ENCODE measurements around the gene JAKMIP2. TPM values are rescaled to one million over a fixed set of nuclear protein-coding genes. Genes with fewer than 3 reads are reported as not detected.

Gene JAKMIP2
- total RNA-seq, 1 experiment from 2014 or later = 10.9 TPM

DNA sequence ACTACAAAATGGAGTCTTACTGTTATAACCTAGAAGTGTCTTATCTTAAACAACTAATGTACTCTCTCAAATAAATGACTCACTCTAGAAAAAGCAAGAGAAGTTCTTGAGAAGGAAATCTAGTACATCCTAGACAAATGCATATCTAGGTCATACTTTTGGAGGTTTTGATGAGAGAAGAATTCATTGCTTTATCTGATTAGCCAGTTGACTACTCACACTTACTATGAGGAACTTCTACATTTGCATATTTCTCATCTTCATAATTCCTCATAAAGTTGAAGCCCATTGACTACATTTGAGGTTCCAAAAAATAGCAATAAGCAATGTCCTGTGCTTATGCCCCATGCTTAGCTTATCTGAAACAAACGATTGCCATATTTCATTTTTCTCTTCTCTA is 2.8 kb downstream of the JAKMIP2 start (continued):
- TF ChIP-seq, protein P1, sequence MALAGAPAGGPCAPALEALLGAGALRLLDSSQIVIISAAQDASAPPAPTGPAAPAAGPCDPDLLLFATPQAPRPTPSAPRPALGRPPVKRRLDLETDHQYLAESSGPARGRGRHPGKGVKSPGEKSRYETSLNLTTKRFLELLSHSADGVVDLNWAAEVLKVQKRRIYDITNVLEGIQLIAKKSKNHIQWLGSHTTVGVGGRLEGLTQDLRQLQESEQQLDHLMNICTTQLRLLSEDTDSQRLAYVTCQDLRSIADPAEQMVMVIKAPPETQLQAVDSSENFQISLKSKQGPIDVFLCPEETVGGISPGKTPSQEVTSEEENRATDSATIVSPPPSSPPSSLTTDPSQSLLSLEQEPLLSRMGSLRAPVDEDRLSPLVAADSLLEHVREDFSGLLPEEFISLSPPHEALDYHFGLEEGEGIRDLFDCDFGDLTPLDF (CRISPR knock-in tag; IDR thresholded peaks at IDR 0.05) = no peak
- TF ChIP-seq TCF7 (CRISPR knock-in tag; IDR thresholded peaks at IDR 0.05; ENCODE audit: low read depth) (no peak), GTF2I (CRISPR knock-in tag; conservative IDR thresholded peaks at IDR 0.05) (no peak), JAZF1 (CRISPR knock-in tag; IDR thresholded peaks at IDR 0.05) (no peak), OVOL2 (CRISPR knock-in tag; IDR thresholded peaks at IDR 0.05; ENCODE audit: borderline replicate concordance) (no peak), ESRRA (CRISPR knock-in tag; IDR thresholded peaks at IDR 0.05; ENCODE audit: borderline replicate concordance) (no peak), ZNF232 (CRISPR knock-in tag; IDR thresholded peaks at IDR 0.05) (no peak), ATF1 (CRISPR knock-in tag; IDR thresholded peaks at IDR 0.05) (no peak)
- TF ChIP-seq, protein P2, sequence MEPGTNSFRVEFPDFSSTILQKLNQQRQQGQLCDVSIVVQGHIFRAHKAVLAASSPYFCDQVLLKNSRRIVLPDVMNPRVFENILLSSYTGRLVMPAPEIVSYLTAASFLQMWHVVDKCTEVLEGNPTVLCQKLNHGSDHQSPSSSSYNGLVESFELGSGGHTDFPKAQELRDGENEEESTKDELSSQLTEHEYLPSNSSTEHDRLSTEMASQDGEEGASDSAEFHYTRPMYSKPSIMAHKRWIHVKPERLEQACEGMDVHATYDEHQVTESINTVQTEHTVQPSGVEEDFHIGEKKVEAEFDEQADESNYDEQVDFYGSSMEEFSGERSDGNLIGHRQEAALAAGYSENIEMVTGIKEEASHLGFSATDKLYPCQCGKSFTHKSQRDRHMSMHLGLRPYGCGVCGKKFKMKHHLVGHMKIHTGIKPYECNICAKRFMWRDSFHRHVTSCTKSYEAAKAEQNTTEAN (CRISPR knock-in tag; IDR thresholded peaks at IDR 0.05) = no peak

DNA sequence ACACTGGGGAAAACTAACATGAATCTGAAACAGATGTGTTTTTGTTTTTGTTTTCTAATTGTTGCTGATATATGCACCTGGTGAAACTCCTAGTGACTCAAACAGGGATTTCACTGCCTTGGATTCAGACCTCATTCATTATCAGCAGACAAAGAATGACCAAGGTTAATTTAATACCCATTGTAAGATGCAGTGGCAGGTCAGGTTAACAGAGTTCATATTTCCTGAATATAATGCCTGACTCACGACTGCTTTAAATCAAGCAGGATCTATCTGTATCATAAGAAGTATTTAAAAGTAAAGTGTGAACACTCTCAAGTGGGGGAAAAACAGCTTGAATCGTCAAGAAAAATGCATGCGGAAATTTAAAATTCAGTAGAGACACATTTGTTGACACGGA is 5.5 kb downstream of the JAKMIP2 start:
- ChIA-PET POLR2A (no interaction called here), CTCF (no interaction called here)
- Mint-ChIP-seq H3K27ac (peak overlapping the region; percentile 14; the same call in 1 of the 2 replicates), H3K36me3 (peaks cover 18% of the 10 kb centered on the region), H3K9me3 (peaks cover 17% of the 10 kb centered on the region), H3K4me3 (no peak overlapping the region), H3K4me1 (peaks cover 47% of the 10 kb centered on the region), H3K27me3 (ENCODE audit: low read depth) (no peaks in the 10 kb centered on the region)
- ATAC-seq (no peak), DNase-seq (ENCODE audit: low spot score) (no peak)
- TF ChIP-seq, protein P3, sequence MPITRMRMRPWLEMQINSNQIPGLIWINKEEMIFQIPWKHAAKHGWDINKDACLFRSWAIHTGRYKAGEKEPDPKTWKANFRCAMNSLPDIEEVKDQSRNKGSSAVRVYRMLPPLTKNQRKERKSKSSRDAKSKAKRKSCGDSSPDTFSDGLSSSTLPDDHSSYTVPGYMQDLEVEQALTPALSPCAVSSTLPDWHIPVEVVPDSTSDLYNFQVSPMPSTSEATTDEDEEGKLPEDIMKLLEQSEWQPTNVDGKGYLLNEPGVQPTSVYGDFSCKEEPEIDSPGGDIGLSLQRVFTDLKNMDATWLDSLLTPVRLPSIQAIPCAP (CRISPR knock-in tag; IDR thresholded peaks at IDR 0.05) = no peak
- TF ChIP-seq, protein P4, sequence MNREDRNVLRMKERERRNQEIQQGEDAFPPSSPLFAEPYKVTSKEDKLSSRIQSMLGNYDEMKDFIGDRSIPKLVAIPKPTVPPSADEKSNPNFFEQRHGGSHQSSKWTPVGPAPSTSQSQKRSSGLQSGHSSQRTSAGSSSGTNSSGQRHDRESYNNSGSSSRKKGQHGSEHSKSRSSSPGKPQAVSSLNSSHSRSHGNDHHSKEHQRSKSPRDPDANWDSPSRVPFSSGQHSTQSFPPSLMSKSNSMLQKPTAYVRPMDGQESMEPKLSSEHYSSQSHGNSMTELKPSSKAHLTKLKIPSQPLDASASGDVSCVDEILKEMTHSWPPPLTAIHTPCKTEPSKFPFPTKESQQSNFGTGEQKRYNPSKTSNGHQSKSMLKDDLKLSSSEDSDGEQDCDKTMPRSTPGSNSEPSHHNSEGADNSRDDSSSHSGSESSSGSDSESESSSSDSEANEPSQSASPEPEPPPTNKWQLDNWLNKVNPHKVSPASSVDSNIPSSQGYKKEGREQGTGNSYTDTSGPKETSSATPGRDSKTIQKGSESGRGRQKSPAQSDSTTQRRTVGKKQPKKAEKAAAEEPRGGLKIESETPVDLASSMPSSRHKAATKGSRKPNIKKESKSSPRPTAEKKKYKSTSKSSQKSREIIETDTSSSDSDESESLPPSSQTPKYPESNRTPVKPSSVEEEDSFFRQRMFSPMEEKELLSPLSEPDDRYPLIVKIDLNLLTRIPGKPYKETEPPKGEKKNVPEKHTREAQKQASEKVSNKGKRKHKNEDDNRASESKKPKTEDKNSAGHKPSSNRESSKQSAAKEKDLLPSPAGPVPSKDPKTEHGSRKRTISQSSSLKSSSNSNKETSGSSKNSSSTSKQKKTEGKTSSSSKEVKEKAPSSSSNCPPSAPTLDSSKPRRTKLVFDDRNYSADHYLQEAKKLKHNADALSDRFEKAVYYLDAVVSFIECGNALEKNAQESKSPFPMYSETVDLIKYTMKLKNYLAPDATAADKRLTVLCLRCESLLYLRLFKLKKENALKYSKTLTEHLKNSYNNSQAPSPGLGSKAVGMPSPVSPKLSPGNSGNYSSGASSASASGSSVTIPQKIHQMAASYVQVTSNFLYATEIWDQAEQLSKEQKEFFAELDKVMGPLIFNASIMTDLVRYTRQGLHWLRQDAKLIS (CRISPR knock-in tag; IDR thresholded peaks at IDR 0.05; ENCODE audit: borderline replicate concordance) = no peak
- no peak for TF ChIP-seq MXD4 (CRISPR knock-in tag; IDR thresholded peaks at IDR 0.05; ENCODE audit: borderline replicate concordance)
- TF ChIP-seq, protein P5, sequence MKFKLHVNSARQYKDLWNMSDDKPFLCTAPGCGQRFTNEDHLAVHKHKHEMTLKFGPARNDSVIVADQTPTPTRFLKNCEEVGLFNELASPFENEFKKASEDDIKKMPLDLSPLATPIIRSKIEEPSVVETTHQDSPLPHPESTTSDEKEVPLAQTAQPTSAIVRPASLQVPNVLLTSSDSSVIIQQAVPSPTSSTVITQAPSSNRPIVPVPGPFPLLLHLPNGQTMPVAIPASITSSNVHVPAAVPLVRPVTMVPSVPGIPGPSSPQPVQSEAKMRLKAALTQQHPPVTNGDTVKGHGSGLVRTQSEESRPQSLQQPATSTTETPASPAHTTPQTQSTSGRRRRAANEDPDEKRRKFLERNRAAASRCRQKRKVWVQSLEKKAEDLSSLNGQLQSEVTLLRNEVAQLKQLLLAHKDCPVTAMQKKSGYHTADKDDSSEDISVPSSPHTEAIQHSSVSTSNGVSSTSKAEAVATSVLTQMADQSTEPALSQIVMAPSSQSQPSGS (CRISPR knock-in tag; IDR thresholded peaks at IDR 0.05; ENCODE audit: borderline replicate concordance, low read depth) = no peak
- no peak for TF ChIP-seq ZNF263 (CRISPR knock-in tag; IDR thresholded peaks at IDR 0.05; ENCODE audit: low read depth)
- TF ChIP-seq, protein P6, sequence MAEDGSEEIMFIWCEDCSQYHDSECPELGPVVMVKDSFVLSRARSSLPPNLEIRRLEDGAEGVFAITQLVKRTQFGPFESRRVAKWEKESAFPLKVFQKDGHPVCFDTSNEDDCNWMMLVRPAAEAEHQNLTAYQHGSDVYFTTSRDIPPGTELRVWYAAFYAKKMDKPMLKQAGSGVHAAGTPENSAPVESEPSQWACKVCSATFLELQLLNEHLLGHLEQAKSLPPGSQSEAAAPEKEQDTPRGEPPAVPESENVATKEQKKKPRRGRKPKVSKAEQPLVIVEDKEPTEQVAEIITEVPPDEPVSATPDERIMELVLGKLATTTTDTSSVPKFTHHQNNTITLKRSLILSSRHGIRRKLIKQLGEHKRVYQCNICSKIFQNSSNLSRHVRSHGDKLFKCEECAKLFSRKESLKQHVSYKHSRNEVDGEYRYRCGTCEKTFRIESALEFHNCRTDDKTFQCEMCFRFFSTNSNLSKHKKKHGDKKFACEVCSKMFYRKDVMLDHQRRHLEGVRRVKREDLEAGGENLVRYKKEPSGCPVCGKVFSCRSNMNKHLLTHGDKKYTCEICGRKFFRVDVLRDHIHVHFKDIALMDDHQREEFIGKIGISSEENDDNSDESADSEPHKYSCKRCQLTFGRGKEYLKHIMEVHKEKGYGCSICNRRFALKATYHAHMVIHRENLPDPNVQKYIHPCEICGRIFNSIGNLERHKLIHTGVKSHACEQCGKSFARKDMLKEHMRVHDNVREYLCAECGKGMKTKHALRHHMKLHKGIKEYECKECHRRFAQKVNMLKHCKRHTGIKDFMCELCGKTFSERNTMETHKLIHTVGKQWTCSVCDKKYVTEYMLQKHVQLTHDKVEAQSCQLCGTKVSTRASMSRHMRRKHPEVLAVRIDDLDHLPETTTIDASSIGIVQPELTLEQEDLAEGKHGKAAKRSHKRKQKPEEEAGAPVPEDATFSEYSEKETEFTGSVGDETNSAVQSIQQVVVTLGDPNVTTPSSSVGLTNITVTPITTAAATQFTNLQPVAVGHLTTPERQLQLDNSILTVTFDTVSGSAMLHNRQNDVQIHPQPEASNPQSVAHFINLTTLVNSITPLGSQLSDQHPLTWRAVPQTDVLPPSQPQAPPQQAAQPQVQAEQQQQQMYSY (CRISPR knock-in tag; IDR thresholded peaks at IDR 0.05) = no peak
- no peak for TF ChIP-seq SOX15 (CRISPR knock-in tag; IDR thresholded peaks at IDR 0.05)
- TF ChIP-seq, protein P2 (CRISPR knock-in tag; IDR thresholded peaks at IDR 0.05) = no peak
- TF ChIP-seq PRRX2 (CRISPR knock-in tag; IDR thresholded peaks at IDR 0.05) = no peak
- no peak for TF ChIP-seq CBFB (CRISPR knock-in tag; IDR thresholded peaks at IDR 0.05; ENCODE audit: low read depth)
- TF ChIP-seq NFE2L1 (CRISPR knock-in tag; IDR thresholded peaks at IDR 0.05) = no peak
- no peak for TF ChIP-seq CREM (CRISPR knock-in tag; IDR thresholded peaks at IDR 0.05)
